Body of pancreas (tissue), 4 donors: ENCODE data around the gene XPO1.

Experiments
- CTCF ChIP-seq, 7 experiments: fragments of 450-650 bp in 4 of 7; fragments of 200-600 bp in 3 of 7; sonication (generic) in 3 of 7; IDR thresholded peaks; one replicate each; pipeline ENCODE4 v1.5.1; 2016 to 2019; ENCODE audit warnings: antibody characterized with exemption in 7 of 7
- POLR2A ChIP-seq, 3 donors: fragments of 450-650 bp; IDR thresholded peaks; one replicate each; pipeline ENCODE4 v1.6.1; 2016; ENCODE audit warnings: antibody characterized with exemption in 3 of 3, mild to moderate bottlenecking in 2 of 3

DNA sequence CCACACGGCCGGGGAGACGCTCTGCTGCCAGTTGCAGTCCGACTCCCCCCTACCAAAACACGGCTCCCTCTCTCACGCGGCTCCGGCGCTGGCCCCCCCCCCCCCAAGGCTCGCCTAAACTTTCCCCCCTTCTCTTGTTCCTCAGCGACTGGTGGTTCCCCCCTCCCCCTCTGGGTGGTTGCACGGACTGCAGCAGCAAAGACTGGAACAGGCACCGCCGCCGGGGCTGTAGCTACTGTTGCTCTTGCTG is 281 bp downstream of the XPO1 start:
- TF ChIP-seq CTCF (IDR thresholded peaks at IDR 0.05) (no peak), POLR2A (IDR thresholded peaks at IDR 0.05) (no peak)
